GM06990 (cell line): Measurements from ENCODE around the gene GRID1.

Source experiments
- DNase-seq: peaks from one replicate; pipeline ENCODE4 v3.0.0-alpha.2; 2011; ENCODE audit not compliant: insufficient read length; ENCODE audit errors: extremely low read depth
- H3K27me3 ChIP-seq: replicated peaks from 2 replicates; pipeline ENCODE4 v1.6.0; 2011; ENCODE audit warnings: low read length; ENCODE audit not compliant: control insufficient read depth, insufficient read depth
- H3K36me3 ChIP-seq: 2 replicates; pipeline ENCODE4 v1.5.1; 2011; ENCODE audit warnings: low read length; ENCODE audit not compliant: control insufficient read depth, insufficient read depth
- H3K4me3 ChIP-seq: replicated peaks from 2 replicates; pipeline ENCODE4 v1.5.1; 2011; ENCODE audit warnings: low read depth, mild to moderate bottlenecking, control low read depth, low read length
- TF ChIP-seq, protein P1 (sequence below): IDR thresholded peaks from 2 replicates; pipeline ENCODE4 v1.5.1; 2011; ENCODE audit warnings: low read length, control low read depth, mild to moderate bottlenecking, inconsistent platforms; ENCODE audit not compliant: insufficient read depth, poor library complexity, severe bottlenecking

Gene GRID1

GRCh38 chr10:86020134-86020533 lies 346.5 kb downstream of the GRID1 start:
- H3K4me3 ChIP-seq: no peak overlapping the region
- H3K36me3 ChIP-seq: no peaks in the 10 kb centered on the region
- DNase-seq: no peak
- no peaks in the 10 kb centered on the region; the same call in 1 of the 2 replicates for H3K27me3 ChIP-seq
- TF ChIP-seq, protein P1, sequence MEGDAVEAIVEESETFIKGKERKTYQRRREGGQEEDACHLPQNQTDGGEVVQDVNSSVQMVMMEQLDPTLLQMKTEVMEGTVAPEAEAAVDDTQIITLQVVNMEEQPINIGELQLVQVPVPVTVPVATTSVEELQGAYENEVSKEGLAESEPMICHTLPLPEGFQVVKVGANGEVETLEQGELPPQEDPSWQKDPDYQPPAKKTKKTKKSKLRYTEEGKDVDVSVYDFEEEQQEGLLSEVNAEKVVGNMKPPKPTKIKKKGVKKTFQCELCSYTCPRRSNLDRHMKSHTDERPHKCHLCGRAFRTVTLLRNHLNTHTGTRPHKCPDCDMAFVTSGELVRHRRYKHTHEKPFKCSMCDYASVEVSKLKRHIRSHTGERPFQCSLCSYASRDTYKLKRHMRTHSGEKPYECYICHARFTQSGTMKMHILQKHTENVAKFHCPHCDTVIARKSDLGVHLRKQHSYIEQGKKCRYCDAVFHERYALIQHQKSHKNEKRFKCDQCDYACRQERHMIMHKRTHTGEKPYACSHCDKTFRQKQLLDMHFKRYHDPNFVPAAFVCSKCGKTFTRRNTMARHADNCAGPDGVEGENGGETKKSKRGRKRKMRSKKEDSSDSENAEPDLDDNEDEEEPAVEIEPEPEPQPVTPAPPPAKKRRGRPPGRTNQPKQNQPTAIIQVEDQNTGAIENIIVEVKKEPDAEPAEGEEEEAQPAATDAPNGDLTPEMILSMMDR: no peak

GRCh38 chr10:86019141-86019540 lies 347.5 kb downstream of the GRID1 start:
- no peak for DNase-seq
- H3K4me3 ChIP-seq: no peak overlapping the region
- no peaks in the 10 kb centered on the region for H3K36me3 ChIP-seq
- TF ChIP-seq, protein P1: no peak
- no peaks in the 10 kb centered on the region; the same call in 1 of the 2 replicates for H3K27me3 ChIP-seq

GRCh38 chr10:86018735-86019058 lies 347.9 kb downstream of the GRID1 start:
- DNase-seq: no peak
- no peaks in the 10 kb centered on the region; the same call in 1 of the 2 replicates for H3K27me3 ChIP-seq
- H3K4me3 ChIP-seq: no peak overlapping the region
- H3K36me3 ChIP-seq: no peaks in the 10 kb centered on the region
- TF ChIP-seq, protein P1: no peak

GRCh38 chr10:86017841-86018734 lies 348.5 kb downstream of the GRID1 start:
- no peaks in the 10 kb centered on the region for H3K36me3 ChIP-seq
- TF ChIP-seq, protein P1: no peak
- H3K27me3 ChIP-seq: no peaks in the 10 kb centered on the region; the same call in 1 of the 2 replicates
- no peak for DNase-seq
- H3K4me3 ChIP-seq: no peak overlapping the region

DNA sequence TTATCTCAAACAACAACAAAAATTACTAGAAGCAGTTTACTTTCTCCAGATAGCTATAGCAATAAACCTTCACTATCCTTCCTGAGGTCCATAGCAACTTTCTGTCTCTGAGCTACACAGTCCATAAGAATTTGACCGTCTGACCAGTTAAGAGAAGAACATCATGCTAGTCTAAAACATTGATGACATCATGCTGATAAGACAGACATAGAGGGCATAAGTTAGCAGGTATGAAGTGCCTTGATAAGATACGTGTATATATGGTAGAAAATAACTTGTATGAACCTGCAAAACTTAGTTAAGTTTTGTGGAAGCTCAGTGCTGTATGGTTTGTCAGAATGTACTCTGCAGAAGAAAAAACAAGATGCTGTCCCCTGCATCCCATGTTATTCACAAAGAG lies 353.0 kb downstream of the GRID1 start:
- H3K36me3 ChIP-seq: no peaks in the 10 kb centered on the region
- TF ChIP-seq, protein P1: no peak
- no peak for DNase-seq
- H3K4me3 ChIP-seq: no peak overlapping the region
- H3K27me3 ChIP-seq: no peaks in the 10 kb centered on the region
